Activated CD4-positive, CD25-positive, alpha-beta regulatory T cell (primary cell): ENCODE measurements around the gene PDCD5.
"Not testable (repeated sequence)": the region's sequence is repeated elsewhere in the genome, so short reads cannot be mapped to it uniquely, and the experiment has no call there.

ENCODE experiments used
- DNase-seq, 4 experiments: peaks; one replicate each; lab custom pipeline; 2025; lab: John Stamatoyannopoulos, UW

The PDCD5 gene

GRCh38 chr19:32580901-32581704, at the start of gene PDCD5:
Gene PDCD5 (plus strand): TSS chr19:32581190. CDS start chr19:32581262, 72 bp downstream.
- DNase-seq = peak; percentile 95 to 97 (median 96)

DNA sequence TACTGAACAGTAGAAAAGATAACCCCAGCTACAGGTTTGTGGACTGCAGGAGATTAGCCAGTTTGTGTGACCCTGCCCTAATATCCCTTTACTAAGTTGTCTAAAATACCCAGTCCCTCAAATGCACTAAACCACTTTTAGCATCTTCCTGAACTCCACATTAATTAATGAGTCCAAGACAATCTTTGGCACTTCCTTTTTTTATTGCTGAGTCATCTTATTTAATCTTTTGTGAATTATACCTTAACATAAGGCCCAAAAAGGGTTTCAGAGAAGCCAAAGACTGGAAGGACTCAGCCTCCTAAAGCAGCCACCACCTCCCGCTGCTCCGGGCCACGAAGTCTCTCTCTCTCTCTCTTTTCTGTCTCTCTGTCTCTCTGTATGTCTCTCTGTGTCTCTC, 48.8 kb upstream of the PDCD5 start:
- DNase-seq = no peak

DNA sequence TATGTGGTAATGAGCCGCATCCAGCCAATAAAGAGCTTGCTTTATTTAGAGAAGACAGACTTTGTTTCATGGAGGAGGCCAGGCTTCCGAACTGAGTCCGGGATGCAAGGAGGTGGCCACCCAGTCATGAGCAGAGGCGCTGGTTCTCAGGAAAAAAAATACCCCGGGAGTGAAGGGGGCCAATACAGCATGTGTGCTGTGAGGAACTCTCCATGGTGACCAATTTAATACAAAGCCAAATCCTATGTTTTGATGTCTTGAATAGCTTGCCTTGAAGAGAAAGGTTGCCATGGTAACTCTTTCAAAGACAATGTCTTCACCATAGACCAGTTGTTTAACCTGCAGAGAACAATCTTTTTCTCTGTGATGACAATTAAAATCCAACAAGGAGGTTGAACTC, 43.4 kb upstream of the PDCD5 start:
- no peak for DNase-seq

DNA sequence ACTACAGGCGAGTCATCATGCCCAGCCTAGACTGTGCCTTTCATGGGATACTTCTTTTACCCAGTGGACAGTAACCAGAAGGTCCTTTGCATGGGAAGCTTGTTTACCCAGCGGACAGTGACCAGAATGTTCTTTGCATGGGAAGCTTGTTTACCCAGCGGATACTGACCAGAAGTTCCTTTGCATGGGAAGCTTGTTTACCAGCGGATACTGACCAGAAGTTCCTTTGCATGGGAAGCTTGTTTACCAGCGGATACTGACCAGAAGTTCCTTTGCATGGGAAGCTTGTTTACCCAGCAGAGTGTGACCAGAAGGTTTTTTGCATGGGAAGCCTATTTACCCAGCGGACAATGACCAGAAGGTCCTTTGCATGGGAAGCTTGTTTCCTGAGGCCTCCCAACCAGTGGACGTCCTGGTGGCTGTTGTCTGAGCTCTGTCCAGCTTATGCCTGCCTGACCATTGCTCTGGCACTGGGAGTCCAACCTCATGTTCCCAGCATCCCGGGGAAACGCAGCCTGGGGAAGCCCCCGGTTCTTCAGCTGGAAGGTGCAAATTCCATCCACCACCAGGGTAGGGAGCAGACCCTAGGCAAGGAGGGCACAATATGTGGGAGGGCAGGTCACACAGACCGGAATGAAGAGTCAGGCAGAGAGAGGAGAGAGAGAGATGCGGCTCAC, 41.6 kb upstream of the PDCD5 start:
- DNase-seq = no peak

DNA sequence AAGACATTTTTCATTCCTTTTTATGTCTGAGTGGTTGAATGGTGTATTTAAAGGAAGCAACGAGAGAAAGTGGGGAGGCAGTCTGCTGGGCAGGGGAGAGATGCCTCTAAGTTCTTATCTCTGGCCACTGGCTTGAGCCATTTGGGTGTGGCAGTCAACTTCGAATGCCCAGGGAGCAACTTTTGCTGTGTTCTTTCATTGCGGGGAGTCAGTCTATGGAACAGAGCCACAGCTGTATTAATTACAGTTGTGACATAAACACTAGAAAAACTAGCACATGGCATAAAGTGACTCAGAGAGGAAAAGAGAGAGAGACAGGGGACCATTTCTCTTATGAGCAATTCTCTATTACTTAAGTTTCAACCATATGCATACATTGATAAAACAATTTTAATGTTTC, 40.4 kb upstream of the PDCD5 start:
- DNase-seq = no peak

- DNase-seq = not testable (repeated sequence)
Measured at GRCh38 chr19:32541376-32541775, 39.6 kb upstream of the PDCD5 start.

DNA sequence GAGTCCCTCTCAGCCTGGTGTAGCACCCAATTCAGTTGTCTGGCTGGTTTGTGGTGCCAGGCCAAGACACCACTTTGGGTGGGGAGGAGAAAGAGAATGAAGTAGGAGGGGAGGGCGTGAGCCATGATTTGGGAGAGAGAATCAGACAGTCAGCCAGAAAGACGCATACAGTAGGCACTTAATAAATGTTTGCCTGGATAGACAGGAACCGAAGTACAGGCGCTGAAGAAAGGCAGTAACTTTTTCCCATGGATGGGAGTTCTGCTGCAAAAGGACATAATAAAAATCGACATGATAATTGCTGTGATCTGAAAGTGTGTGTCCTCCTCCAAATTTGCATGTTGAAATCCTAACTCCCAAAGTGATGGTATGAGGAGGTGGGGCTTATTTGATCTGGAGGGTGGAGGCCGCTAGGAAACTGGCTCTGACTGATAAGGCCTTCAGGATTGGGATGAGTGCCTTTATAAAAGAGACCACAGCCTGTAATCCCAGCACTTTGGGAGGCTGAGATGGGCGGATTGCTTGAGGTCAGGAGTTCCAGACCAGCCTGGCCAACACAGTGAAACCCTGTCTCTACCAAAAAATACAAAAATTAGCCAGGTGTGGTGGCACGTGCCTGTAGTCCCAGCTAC, 38.4 kb upstream of the PDCD5 start:
- no peak for DNase-seq

DNA sequence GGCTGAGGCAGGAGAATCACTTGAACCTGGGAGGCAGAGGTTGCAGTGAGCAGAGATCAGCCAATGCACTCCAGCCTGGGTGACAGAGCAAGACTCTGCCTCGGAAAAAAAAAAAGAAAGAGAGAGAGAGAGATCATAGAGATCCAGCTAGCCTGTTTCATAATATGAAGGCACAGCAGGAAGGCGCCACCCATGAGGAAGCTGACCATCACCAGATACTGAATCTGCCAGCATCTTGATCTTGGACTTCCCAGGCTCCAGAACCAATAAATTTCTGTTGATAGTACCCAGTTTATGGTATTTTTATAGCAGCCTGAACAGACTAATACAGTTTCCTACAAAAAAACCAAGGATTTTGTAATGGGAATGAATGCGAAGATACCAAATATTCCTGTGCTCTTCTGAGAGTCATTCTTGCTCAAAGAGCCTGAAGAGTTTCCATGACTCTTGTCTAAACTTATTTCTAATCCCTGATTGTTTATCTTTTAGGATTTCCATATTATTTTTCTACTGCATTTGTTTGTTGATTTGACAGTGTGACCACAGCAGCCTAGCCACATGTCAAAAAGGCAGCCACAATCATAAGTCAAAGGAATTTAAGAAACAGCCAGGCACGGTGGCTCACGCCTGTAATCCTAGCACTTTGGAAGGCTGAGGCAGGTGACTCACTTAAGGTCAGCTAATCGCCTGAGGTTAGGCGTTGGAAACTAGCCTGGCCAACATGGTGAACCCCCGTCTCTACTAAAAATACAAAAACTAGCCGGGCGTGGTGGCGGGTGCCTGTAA, 37.7 kb upstream of the PDCD5 start:
- no peak for DNase-seq

DNA sequence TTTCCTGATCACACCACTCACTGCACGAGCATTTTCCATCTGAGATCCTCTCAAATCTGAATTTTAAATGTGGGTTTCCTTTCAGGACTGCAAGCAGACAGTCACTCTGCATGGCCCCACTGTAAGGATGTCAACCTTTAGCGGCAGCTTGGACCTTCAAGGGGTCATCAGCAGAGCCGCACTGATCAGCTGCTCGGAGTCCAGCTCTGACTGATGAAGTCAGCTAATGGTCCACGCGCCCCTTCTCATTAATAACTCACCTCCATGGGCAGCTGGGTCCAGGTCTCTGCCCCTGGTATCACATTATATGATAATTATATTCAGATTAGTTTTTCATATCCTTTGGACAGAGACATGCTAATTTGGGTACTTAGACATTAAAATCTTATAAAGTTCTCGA, 36.1 kb upstream of the PDCD5 start:
- no peak for DNase-seq

DNA sequence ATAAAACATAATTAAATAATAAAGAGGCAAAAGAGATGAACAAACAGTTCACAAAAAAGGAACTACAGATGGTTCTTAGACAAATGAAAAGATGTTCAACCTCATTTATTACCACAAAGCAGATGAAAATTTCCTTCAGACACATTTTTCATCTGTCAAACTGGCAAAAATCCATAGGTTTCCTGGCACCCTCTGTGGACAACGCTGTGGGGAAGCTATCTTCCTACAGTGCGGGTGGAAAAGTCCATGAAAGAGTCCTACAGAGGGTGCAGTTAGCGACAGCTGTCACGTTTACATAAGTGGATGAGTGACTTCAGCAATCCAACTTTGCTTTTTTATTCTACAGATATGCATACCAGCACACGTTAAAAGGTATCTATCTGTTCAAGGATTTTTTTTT, 30.3 kb upstream of the PDCD5 start:
- no peak for DNase-seq

DNA sequence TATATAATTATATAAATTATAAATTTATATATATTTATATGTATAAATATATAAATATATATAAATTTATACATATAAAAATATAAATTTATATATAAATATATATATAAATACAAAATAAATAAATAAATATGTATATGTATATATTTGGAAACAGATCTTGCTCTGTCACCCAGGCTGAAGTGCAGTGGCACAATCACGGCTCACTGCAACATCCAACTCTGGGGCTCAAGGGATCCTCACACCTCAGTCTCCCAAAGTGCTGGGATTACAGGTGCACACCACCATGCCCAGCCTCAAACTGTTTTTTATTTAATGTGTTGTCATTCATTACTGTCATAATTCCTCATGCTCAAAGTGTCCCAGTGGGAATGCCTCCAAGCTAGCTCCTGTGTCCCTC, 25.2 kb upstream of the PDCD5 start:
- no peak for DNase-seq

DNA sequence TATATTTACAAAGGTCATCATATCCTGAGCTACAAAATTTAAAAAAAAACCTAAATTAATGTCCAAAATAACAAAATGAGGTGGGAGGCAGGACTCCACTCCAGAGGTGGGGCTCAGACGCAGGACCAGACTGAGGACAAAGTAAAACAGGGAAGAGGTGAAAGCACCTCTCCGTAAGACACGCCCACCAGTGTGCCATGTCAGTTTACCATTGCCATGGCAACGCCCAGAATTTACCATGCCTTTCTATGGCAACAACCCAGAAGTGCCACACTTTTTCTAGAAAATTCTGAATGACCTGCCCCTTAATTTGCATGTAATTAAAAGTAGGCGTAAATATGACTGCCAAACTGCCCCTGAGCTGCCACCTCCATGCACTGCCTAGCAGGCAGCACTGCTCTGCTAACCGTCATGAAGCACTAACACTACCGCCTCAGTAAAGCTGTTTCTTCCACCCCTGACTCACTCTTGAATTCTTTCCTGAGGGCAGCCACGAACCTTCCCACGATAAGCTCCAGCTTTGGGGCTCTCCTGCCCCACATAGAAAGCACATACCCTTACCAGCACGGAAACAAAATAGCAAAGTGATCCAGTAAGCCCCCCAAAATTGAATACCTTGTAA, 22.3 kb upstream of the PDCD5 start:
- DNase-seq = no peak

DNA sequence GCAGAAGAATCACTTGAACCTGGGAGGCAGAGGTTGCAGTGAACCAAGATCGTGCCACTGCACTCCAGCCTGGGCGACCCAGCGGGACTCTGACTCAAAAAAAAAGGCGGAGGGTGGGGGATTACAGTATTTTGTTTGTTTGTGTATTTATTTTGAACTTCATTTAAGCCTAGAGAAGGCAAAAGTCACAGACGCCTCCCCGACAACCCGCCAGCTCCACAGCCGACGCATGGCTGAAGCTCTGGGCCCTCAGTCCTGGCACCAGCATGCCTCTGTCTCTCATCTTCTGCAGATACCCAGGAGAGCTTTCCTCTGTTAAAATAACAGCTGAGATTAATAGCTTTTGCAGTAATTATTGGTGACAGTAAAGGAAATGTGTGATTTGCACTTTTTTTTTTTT, 17.2 kb upstream of the PDCD5 start:
- no peak for DNase-seq

- DNase-seq = no peak
Measured at GRCh38 chr19:32566246-32566830, 14.7 kb upstream of the PDCD5 start.

- no peak for DNase-seq
Measured at GRCh38 chr19:32567486-32567885, 13.5 kb upstream of the PDCD5 start.

GRCh38 chr19:32570081-32570785, 10.8 kb upstream of the PDCD5 start:
- peak in 1 of 4 experiments; percentile 9 for DNase-seq

GRCh38 chr19:32571471-32572075, 9.4 kb upstream of the PDCD5 start:
- DNase-seq = not testable (repeated sequence)

DNA sequence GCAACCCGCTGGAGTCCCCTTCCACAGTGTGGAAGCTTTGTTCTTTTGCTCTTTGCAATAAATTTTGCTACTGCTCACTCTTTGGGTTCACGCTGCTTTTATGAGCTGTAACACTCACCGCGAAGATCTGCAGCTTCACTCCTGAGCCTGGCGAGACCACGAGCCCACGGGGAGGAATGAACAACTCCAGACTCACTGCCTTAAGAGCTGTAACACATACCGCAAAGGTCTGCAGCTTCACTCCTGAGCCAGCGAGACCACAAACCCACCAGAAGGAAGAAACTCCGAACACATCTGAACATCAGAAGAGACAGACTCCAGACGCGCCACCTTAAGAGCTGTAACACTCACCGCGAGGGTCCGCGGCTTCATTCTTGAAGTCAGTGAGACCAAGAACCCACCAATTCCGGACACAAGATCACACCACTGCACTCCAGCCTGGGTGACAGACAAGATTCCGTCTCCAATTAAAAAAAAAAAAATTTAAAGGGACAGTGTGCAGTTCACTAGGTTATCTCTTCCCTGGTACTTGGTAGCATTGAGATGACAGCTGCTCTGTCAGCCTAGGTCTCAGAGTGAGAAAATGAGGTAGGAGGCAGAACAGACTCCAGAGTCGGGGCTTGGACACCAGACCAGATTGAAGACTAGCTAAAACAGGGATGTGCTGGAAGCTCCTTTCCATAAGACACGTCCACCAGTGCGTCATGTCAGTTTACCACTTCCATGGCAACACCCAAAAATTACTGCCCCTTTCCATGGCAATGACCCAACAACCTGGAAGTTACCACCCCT, 8.1 kb upstream of the PDCD5 start:
- not testable (repeated sequence) for DNase-seq

GRCh38 chr19:32573492-32573794, 7.5 kb upstream of the PDCD5 start:
- no peak for DNase-seq

GRCh38 chr19:32576790-32577189, 4.2 kb upstream of the PDCD5 start:
- no peak for DNase-seq
